AG09309 (cell line): Measurements from ENCODE around the gene CLNK.

Experiments
- DNase-seq: peaks from one replicate; pipeline ENCODE4 v3.0.0-alpha.2; 2010; ENCODE audit warnings: low read depth
- H3K4me3 ChIP-seq: 2 replicates; pipeline ENCODE4 v1.5.1; 2011; ENCODE audit warnings: mild to moderate bottlenecking, low read depth, low read length, moderate library complexity; ENCODE audit not compliant: control insufficient read depth
- TF ChIP-seq, protein P1 (sequence below): IDR thresholded peaks from 2 replicates; pipeline ENCODE4 v1.5.1; 2011; ENCODE audit warnings: mild to moderate bottlenecking, low read depth, low read length, inconsistent platforms; ENCODE audit not compliant: insufficient read depth, control insufficient read depth; ENCODE audit errors: missing control alignments

CLNK gene

DNA sequence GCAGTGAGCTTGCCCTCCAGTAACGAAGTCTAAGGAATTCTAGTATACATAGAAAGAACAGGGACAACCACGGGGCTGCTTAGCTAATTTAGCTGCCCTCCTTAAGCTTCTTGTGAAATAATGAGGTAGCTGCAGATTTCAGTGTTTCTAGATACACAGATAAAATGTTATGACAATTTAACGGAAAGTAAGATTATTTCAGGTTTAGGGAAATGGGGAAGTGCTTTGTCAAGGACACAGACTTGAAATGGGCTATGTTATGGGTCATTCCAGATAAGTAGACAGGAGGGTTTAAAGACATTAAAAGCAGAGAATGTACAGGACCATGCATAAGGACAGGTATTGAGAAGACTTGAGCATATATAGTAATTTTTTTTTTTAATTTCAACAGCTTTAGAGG is 193.2 kb downstream of the CLNK start:
- TF ChIP-seq, protein P1, sequence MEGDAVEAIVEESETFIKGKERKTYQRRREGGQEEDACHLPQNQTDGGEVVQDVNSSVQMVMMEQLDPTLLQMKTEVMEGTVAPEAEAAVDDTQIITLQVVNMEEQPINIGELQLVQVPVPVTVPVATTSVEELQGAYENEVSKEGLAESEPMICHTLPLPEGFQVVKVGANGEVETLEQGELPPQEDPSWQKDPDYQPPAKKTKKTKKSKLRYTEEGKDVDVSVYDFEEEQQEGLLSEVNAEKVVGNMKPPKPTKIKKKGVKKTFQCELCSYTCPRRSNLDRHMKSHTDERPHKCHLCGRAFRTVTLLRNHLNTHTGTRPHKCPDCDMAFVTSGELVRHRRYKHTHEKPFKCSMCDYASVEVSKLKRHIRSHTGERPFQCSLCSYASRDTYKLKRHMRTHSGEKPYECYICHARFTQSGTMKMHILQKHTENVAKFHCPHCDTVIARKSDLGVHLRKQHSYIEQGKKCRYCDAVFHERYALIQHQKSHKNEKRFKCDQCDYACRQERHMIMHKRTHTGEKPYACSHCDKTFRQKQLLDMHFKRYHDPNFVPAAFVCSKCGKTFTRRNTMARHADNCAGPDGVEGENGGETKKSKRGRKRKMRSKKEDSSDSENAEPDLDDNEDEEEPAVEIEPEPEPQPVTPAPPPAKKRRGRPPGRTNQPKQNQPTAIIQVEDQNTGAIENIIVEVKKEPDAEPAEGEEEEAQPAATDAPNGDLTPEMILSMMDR = no peak
- no peak for DNase-seq
- no peak overlapping the region for H3K4me3 ChIP-seq

DNA sequence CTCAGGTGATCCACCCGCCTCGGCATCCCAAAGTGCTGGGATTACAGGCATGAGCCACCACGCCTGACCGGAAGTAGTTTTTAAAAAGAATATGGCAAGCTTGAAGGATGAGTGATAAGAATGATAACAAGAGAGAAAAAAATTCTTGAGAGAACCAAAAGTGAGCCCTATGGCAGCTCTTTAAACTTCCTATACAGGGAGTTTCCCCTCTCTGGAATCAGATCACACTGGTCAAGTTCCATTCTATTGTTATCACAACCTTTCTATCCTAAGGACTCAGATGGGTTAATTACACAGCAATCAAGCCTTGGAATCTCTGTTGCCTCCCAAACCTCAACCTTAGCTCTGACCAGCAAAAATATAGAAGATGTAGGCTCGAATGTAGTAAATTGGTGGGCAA is 193.6 kb downstream of the CLNK start:
- no peak for DNase-seq
- TF ChIP-seq, protein P1 = no peak
- H3K4me3 ChIP-seq = no peak overlapping the region

DNA sequence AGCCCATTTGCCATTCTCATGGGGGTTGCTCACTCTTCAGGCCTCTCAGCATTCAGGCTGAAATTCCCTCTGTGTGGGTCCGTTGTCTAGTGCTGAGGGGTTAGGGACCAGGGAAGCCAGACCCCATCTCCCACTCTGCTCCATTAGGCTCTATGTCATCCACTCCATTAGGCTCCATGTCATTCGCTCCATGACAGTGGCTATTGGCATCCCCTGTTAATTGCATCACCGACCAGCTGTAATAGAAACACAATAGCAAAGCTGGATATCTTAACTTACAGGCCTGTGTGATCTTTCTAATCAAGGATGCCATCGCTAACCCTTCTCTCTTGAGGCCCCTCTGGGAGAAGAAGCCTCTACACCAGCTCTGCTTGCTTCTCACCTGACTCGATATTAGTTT is 201.7 kb downstream of the CLNK start:
- TF ChIP-seq, protein P1 = no peak
- H3K4me3 ChIP-seq = no peak overlapping the region
- DNase-seq = no peak

DNA sequence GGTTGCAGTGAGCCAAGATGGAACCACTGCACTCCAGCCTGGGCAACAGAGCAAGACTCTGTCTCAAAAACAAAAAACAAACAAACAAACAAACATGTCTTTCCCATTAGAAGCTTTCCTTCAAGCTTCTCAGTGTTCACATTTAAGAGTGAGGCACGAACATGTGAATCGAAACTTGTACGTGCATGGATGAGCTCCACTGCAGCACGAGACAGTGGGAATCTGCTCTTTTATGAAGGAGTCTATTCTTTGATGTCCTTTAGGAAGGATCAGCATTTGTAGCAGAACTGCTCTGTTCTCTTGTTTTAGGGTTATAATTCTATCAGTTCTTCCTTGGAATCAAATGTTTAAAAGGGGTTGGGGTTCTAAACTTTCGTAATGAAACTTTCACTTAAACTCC is 204.0 kb downstream of the CLNK start:
- H3K4me3 ChIP-seq = no peak overlapping the region
- no peak for DNase-seq
- TF ChIP-seq, protein P1 = no peak

DNA sequence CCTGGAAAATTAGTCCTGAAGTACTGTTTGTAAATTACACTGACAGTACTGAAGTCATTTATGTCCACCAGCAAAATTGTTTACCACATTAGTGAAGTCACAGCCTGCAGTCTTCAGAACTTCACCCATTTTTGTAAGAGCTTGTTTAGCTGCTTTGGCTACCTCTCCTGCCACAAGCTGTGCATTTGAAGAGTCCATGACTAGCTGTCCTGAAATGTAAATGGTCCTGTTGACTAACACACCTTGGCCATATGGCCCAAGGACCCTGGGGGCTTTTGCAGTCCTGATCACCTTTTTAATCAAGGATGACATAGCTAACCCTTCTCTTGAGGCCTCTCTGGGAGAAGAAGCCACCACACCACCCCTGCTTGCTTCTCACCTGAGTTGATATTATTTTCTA is 205.9 kb downstream of the CLNK start:
- TF ChIP-seq, protein P1 = no peak
- no peak for DNase-seq
- H3K4me3 ChIP-seq = no peak overlapping the region

DNA sequence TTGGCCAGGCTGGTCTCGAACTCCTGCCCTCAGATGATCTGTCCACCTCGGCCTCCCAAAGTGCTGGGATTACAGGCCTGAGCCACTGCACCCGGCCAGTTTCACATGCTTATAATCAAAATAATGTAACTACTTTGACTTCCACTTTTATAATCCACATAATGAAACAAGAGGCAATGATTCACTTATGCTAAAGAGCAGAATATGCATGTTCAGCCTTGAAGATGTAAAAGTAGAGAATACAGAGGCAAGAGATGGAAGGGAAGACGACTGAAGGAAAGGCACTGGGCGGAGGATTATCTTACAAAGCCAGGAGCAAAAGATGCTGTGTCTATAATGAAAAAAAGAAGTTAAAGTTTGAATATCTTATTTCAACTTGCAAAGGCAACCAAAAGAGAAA is 214.1 kb downstream of the CLNK start:
- TF ChIP-seq, protein P1 = no peak
- DNase-seq = no peak
- H3K4me3 ChIP-seq = no peak overlapping the region

DNA sequence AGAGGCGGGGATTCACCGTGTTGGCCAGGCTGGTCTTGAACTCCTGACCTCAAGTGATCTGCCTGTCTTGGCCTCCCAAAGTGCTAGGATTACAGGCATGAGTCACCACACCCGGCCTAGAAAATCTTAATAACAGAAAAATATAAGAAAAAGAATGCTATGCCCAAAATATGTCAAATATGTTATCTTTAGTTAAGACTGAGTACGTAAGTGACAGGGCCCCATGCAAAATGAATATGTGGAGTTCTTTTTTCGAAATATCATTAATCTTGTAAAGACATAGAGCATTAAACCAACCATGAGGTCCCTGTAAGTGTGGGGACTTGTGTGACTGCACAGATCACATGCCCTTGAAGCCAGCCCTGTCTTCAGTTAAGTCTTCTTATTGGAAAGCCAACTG is 218.4 kb downstream of the CLNK start:
- H3K4me3 ChIP-seq = no peak overlapping the region
- TF ChIP-seq, protein P1 = no peak
- DNase-seq = no peak
